Measurements from ENCODE around the gene NAPSA. TPM values are rescaled to one million over a fixed set of nuclear protein-coding genes. Genes with fewer than 3 reads are reported as not detected.
A peak's percentile ranks its signal among the peaks of the same experiment; 100 is the strongest.

The NAPSA gene
- total and polyA plus RNA-seq, 9 of the 15 experiments (the other 6 are each of a cell fraction or from before 2014, with no cell fraction given) = 0.25 to 1.9 (median 0.69) TPM

DNA sequence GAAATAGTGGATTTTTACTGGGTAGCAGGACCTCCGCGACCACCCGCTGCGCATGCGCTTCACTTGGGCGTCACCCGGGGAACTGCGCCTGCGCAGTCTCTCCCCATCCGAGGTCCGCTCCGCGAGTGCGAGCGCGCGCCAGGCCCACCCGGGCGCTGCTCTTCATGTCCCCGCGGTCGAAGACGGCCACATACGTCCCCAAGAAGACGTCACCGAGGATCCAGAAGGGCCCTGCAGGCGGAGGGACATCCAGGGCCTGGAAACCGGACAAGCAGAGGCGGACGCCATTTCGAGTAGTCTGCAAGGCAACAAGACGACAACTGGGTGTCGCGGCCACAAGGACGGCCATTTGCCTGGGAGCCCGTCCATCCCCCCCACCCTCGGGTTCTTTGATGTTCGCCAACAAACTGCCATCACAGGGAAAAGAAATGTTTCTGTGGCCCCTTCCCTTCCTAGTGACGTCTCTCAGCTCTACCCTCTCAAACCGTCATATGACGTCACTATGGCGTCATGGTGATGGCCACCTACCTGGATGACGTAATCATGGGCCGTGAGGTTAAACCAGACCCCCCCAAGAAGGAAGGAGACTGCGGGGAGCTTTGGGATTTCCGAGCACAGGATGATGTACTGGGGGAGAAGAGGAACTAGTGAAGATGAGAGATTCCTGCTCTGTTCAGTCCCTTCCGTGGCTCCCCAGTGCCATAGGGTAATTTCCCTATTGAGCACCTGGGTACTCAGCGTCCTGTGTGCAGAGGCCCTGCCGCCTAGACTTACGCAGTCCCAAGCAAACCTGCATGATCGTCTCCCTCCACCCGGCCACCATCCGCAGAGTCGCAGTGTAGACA, 6.7 kb downstream of the NAPSA start (continued):
- TF ChIP-seq ZMIZ1 (IDR thresholded peaks at IDR 0.05; ENCODE audit: low read depth in 2 of 2, low read length in 2 of 2) = peak in 1 of 2 experiments; percentile 52; a peak in 1 of 4 replicates
- no peak for TF ChIP-seq SMC3 (conservative IDR thresholded peaks at IDR 0.05; ENCODE audit: insufficient read depth, low read depth, low read length)
- TF ChIP-seq, protein P1, sequence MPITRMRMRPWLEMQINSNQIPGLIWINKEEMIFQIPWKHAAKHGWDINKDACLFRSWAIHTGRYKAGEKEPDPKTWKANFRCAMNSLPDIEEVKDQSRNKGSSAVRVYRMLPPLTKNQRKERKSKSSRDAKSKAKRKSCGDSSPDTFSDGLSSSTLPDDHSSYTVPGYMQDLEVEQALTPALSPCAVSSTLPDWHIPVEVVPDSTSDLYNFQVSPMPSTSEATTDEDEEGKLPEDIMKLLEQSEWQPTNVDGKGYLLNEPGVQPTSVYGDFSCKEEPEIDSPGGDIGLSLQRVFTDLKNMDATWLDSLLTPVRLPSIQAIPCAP (CRISPR knock-in tag; IDR thresholded peaks at IDR 0.05; ENCODE audit: borderline replicate concordance) = no peak
- TF ChIP-seq POLR3A (IDR thresholded peaks at IDR 0.05; ENCODE audit: borderline replicate concordance, extremely low read depth, insufficient read depth, insufficient read length) = no peak
- TF ChIP-seq SNAPC5 (CRISPR knock-in tag; IDR thresholded peaks at IDR 0.05) = no peak
- TF ChIP-seq ZNF12 (CRISPR knock-in tag; IDR thresholded peaks at IDR 0.05) = no peak
- no peak for TF ChIP-seq CREBBP (IDR thresholded peaks at IDR 0.05; ENCODE audit: low read depth, low read length)
- peak; percentile 71 for TF ChIP-seq TAF1 (IDR thresholded peaks at IDR 0.05; ENCODE audit: control insufficient read depth, extremely low read depth, insufficient read depth, low read length, severe bottlenecking)
- no peak for TF ChIP-seq CC2D1A (IDR thresholded peaks at IDR 0.05)
- TF ChIP-seq ZBTB49 (CRISPR knock-in tag; IDR thresholded peaks at IDR 0.05; ENCODE audit: borderline replicate concordance) = no peak
- TF ChIP-seq RFX1 (IDR thresholded peaks at IDR 0.05) = no peak; the same call in 1 of the 2 replicates
- TF ChIP-seq AFF4 (CRISPR knock-in tag; IDR thresholded peaks at IDR 0.05) = peak; percentile 66; the same call in 1 of the 2 replicates

All from K562 (cell line).